Osteoblast (primary cell): ENCODE results near the gene PTPRN2. TPM values are rescaled to one million over a fixed set of nuclear protein-coding genes. Genes with fewer than 3 reads are reported as not detected.

Experiments
- DNase-seq: peaks from one replicate; pipeline ENCODE4 v3.0.0; 2011; ENCODE audit warnings: low spot score, mixed read lengths; ENCODE audit not compliant: insufficient read length; ENCODE audit errors: missing footprints
- H2AFZ ChIP-seq: 2 replicates; pipeline ENCODE4 v1.6.0; 2011; ENCODE audit warnings: mild to moderate bottlenecking, low read length
- H3K27ac ChIP-seq: 2 replicates; pipeline ENCODE4 v1.5.1; 2011; ENCODE audit warnings: mild to moderate bottlenecking, low read depth, low read length, moderate library complexity
- H3K27me3 ChIP-seq: 2 replicates; pipeline ENCODE4 v1.6.0; 2012; ENCODE audit warnings: mild to moderate bottlenecking, control low read depth, inconsistent platforms, low read length, moderate library complexity; ENCODE audit not compliant: insufficient read depth
- H3K36me3 ChIP-seq: 2 replicates; pipeline ENCODE4 v1.5.1; 2011; ENCODE audit warnings: mild to moderate bottlenecking, low read length, control low read depth, moderate library complexity; ENCODE audit not compliant: insufficient read depth
- H3K4me1 ChIP-seq: 2 replicates; pipeline ENCODE4 v1.5.1; 2011; ENCODE audit warnings: mild to moderate bottlenecking, low read length, control low read depth, moderate library complexity; ENCODE audit not compliant: insufficient read depth
- H3K4me2 ChIP-seq: 2 replicates; pipeline ENCODE4 v1.6.0; 2011; ENCODE audit warnings: mild to moderate bottlenecking, low read length; ENCODE audit not compliant: insufficient read depth
- H3K4me3 ChIP-seq: fragments of 200-600 bp; sonication (generic); 3 replicates; pipeline ENCODE4 v1.5.1; 2012; ENCODE audit warnings: mild to moderate bottlenecking, low read length, inconsistent platforms; ENCODE audit not compliant: insufficient read depth
- H3K79me2 ChIP-seq: 2 replicates; pipeline ENCODE4 v1.6.0; 2012; ENCODE audit warnings: mild to moderate bottlenecking, low read length, control low read depth, inconsistent platforms; ENCODE audit not compliant: insufficient read depth
- H3K9me3 ChIP-seq: 2 replicates; pipeline ENCODE4 v1.5.1; 2011; ENCODE audit warnings: low read depth, low read length, control low read depth
- H4K20me1 ChIP-seq: 2 replicates; pipeline ENCODE4 v1.6.0; 2012; ENCODE audit warnings: mild to moderate bottlenecking, low read length, control low read depth; ENCODE audit not compliant: insufficient read depth
- total RNA-seq: library from RNA; depleted of rRNA; stranded (reverse); fragments of >200 nt; gene quantifications from 2 replicates; pipeline ENCODE4 v1.2.3, GENCODE V29; 2012
- TF ChIP-seq, protein P1 (sequence below): IDR thresholded peaks from 2 replicates; pipeline ENCODE4 v1.5.1; 2011; ENCODE audit warnings: mild to moderate bottlenecking, low read depth, low read length, moderate library complexity; ENCODE audit errors: extremely low read depth

PTPRN2 gene
- total RNA-seq, 1 donor = 0.36 TPM

DNA sequence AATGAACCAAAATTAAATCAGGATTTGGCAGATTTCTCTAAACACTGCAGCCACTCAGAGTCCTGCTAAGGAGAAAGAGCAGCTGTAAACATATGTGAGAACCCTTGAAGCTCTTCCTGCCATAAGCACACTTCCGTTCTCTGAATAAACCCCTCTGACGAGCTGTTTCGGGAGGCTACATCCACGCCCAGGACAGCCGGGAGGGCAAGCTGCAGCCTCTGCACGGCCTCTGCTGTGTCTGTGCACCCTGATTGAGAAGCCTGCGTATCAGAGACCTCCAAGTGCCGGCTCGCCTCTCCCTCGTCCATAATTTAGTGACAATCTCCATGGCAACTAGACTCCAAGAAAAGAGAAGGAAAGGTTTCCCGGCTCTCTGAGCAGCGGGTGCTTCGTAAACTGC, 114.4 kb downstream of the PTPRN2 start:
- Histone ChIP-seq H3K27ac (no peak overlapping the region), H2AFZ (no peak overlapping the region), H3K4me2 (no peak overlapping the region), H3K79me2 (no peaks in the 10 kb centered on the region), H3K4me3 (no peak overlapping the region), H3K27me3 (no peaks in the 10 kb centered on the region), H3K4me1 (no peaks in the 10 kb centered on the region), H3K36me3 (no peaks in the 10 kb centered on the region), H4K20me1 (no peaks in the 10 kb centered on the region), H3K9me3 (no peaks in the 10 kb centered on the region)
- TF ChIP-seq, protein P1, sequence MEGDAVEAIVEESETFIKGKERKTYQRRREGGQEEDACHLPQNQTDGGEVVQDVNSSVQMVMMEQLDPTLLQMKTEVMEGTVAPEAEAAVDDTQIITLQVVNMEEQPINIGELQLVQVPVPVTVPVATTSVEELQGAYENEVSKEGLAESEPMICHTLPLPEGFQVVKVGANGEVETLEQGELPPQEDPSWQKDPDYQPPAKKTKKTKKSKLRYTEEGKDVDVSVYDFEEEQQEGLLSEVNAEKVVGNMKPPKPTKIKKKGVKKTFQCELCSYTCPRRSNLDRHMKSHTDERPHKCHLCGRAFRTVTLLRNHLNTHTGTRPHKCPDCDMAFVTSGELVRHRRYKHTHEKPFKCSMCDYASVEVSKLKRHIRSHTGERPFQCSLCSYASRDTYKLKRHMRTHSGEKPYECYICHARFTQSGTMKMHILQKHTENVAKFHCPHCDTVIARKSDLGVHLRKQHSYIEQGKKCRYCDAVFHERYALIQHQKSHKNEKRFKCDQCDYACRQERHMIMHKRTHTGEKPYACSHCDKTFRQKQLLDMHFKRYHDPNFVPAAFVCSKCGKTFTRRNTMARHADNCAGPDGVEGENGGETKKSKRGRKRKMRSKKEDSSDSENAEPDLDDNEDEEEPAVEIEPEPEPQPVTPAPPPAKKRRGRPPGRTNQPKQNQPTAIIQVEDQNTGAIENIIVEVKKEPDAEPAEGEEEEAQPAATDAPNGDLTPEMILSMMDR = no peak
- DNase-seq = no peak

DNA sequence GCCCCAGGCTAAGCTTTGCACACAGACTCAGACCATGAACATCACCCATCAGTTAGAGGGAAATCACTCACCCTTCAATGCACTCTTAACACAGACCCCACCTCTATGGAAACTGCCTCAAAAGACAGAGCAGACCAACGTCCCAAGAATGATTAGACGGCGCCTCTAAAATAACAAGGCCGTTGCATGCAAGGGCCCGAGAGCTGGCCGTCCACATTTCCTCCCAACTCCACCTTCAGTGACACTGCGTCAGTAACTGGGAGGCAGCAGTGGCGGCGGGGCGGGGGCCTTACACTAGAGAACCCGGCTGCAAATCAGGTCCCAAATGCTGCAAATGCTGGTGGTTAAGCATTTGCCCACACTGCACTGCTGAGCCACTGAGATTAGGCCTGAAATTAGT, 115.0 kb downstream of the PTPRN2 start:
- TF ChIP-seq, protein P1 = no peak
- Histone ChIP-seq H3K9me3 (no peaks in the 10 kb centered on the region), H3K27me3 (no peaks in the 10 kb centered on the region), H3K4me1 (no peaks in the 10 kb centered on the region), H4K20me1 (no peaks in the 10 kb centered on the region), H3K36me3 (no peaks in the 10 kb centered on the region), H2AFZ (no peak overlapping the region), H3K4me2 (no peak overlapping the region), H3K79me2 (no peaks in the 10 kb centered on the region), H3K27ac (no peak overlapping the region), H3K4me3 (no peak overlapping the region)
- DNase-seq = no peak

DNA sequence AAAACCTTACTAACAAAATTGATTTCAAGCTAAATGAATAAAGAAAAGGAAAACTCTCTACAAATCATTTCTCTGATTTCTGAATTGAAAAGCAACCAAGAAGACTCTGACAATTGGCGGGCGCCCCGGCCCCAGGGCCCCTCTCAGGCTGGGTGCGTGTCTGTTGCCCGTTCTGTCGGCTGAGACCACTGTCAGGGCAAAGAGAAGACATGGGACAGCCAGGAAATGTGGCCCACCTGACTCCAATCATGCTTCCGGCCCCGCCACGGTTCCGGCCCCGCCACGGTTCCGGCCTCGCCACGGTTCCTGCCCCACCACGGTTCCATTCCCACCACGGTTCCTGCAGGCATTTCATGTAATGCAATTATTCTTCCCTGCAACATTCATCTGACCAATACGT, 115.9 kb downstream of the PTPRN2 start:
- H3K36me3 ChIP-seq = no peaks in the 10 kb centered on the region

DNA sequence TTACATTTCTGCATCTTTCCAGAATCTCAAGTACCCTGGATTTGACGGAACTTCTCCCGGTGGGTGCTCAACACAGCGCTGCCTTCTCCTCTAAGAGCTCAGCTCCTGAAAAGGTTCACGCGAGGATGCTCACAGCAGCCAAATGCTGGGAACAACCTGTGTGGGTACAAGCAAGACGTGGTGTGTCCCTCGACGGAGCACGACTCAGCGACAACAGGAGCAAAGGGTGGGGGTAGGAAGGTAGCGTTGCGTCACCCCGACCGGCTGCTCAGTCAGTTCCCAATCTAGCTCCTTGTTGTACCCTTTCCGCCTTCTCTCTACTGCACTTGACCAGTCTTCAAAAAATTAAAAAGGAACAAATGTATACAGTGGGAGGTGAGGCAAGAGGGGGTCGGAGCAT, 117.3 kb downstream of the PTPRN2 start:
- no peaks in the 10 kb centered on the region for H3K79me2 ChIP-seq
- H4K20me1 ChIP-seq = no peaks in the 10 kb centered on the region
- no peaks in the 10 kb centered on the region for H3K36me3 ChIP-seq
- TF ChIP-seq, protein P1 = no peak
- no peak for DNase-seq
- H3K4me1 ChIP-seq = no peaks in the 10 kb centered on the region
- no peak overlapping the region for H2AFZ ChIP-seq
- no peak overlapping the region for H3K27ac ChIP-seq
- no peaks in the 10 kb centered on the region for H3K9me3 ChIP-seq
- no peak overlapping the region for H3K4me2 ChIP-seq
- no peaks in the 10 kb centered on the region for H3K27me3 ChIP-seq
- no peak overlapping the region for H3K4me3 ChIP-seq

More for the DNA sequence above, 115.9 kb downstream of the PTPRN2 start:
- H3K79me2 ChIP-seq = no peaks in the 10 kb centered on the region
- H3K4me1 ChIP-seq = no peaks in the 10 kb centered on the region
- H3K9me3 ChIP-seq = no peaks in the 10 kb centered on the region
- DNase-seq = no peak
- no peak overlapping the region for H3K4me3 ChIP-seq
- H3K27me3 ChIP-seq = no peaks in the 10 kb centered on the region
- H4K20me1 ChIP-seq = no peaks in the 10 kb centered on the region
- H3K27ac ChIP-seq = no peak overlapping the region
- TF ChIP-seq, protein P1 = no peak
- no peak overlapping the region for H3K4me2 ChIP-seq
- H2AFZ ChIP-seq = no peak overlapping the region
